Calu3 (cell line): ENCODE results near the gene ASTN2. TPM values are rescaled to one million over a fixed set of nuclear protein-coding genes. Genes with fewer than 3 reads are reported as not detected.

Experiments used
- BruUV-seq: library from RNA; stranded (reverse); fragments of 400-500 nt; replicated peaks from 2 replicates; lab custom pipeline; 2021; lab: Mats Ljungman, UMichigan
- CTCF ChIA-PET: fragments of 300-600 bp; sonication (Branson Sonifier 250); formaldehyde crosslinking; loops from one replicate; lab custom pipeline; 2022; ENCODE audit warnings: antibody characterized with exemption; lab: Charles Lee
- DNase-seq: peaks from one replicate; pipeline ENCODE4 v3.0.0; 2022
- H3K27ac Mint-ChIP-seq: one replicate; pipeline ENCODE4 v1.8.0; 2022; ENCODE audit warnings: mixed read lengths; ENCODE audit not compliant: unreplicated experiment
- H3K27me3 Mint-ChIP-seq: one replicate; pipeline ENCODE4 v1.8.0; 2022; ENCODE audit warnings: mixed read lengths; ENCODE audit not compliant: unreplicated experiment
- H3K36me3 Mint-ChIP-seq: one replicate; pipeline ENCODE4 v1.8.0; 2022; ENCODE audit warnings: mild to moderate bottlenecking, moderate library complexity, mixed read lengths; ENCODE audit not compliant: insufficient read depth, unreplicated experiment
- H3K4me1 Mint-ChIP-seq: one replicate; pipeline ENCODE4 v1.8.0; 2022; ENCODE audit warnings: mild to moderate bottlenecking, low read depth, mixed read lengths; ENCODE audit not compliant: unreplicated experiment
- H3K4me3 Mint-ChIP-seq: one replicate; pipeline ENCODE4 v1.8.0; 2022; ENCODE audit warnings: mild to moderate bottlenecking, low read depth, moderate library complexity, mixed read lengths; ENCODE audit not compliant: unreplicated experiment
- H3K9me3 Mint-ChIP-seq: one replicate; pipeline ENCODE4 v1.8.0; 2022; ENCODE audit warnings: low read depth, mixed read lengths; ENCODE audit not compliant: unreplicated experiment
- CTCF ChIP-seq: fragments of 200-600 bp; IDR thresholded peaks from one replicate; pipeline ENCODE4 v1.8.0; 2022; ENCODE audit warnings: antibody characterized with exemption; ENCODE audit not compliant: unreplicated experiment
- intact Hi-C: fragments of 100-400 bp; cut with micrococcal nuclease; formaldehyde crosslinking; loops from one replicate; pipeline ENCODE4 v1.10.0; 2022; ENCODE audit not compliant: unreplicated experiment
- total RNA-seq: library from RNA; stranded (reverse); gene quantifications from 2 replicates; pipeline ENCODE4 v1.2.3, GENCODE V29; 2022

Gene ASTN2
- total RNA-seq, 1 experiment from 2014 or later: 1.7 TPM

DNA sequence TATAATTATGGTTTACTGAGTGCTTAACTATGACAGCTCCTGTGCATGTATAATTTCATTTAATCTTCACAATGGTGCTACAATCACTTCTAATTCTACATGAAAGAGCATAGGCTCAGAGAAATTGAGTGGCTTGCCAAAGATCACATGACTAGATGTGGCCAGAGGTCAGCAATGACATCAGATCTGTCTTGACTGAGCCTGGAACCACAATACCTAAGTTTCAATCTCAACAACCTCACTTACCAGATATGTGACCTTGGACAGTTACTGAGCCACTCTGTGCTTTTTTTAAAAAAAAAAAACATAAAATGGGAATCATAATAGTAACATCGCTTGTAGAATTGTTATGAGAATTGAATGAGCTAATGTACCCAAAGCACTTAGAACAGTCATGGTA lies 597.1 kb downstream of the ASTN2 start:
- no peak overlapping the region for H3K4me3 Mint-ChIP-seq
- H3K27ac Mint-ChIP-seq: no peak overlapping the region
- no peak for DNase-seq
- H3K36me3 Mint-ChIP-seq: no peaks in the 10 kb centered on the region
- no peaks in the 10 kb centered on the region for H3K27me3 Mint-ChIP-seq
- H3K9me3 Mint-ChIP-seq: no peaks in the 10 kb centered on the region
- no peaks in the 10 kb centered on the region for H3K4me1 Mint-ChIP-seq
- CTCF ChIA-PET: no interaction called here
- no peak for TF ChIP-seq CTCF
- intact Hi-C loops: no loop called here
- no TSS peak for BruUV-seq

DNA sequence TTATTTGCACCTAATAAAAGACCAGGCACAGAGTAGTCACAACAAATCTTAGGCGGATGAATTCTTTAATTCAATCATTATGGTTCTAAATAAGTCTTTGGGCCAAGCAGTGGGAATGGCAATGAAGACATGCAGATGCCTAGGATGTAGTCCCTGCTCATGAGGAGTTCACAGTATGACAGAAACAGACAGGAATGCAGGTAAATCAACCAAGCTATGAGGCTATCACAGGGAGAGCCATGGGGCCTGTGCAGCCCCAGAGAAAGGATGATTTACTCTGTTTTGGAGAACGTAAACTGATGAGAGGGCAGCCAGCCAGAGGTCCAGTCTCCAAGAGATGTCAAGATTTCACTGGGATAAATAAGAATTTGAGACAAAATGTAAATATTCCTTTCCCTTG lies 598.4 kb downstream of the ASTN2 start:
- DNase-seq: no peak
- H3K27me3 Mint-ChIP-seq: no peaks in the 10 kb centered on the region
- no peak overlapping the region for H3K27ac Mint-ChIP-seq
- BruUV-seq: no TSS peak
- no peaks in the 10 kb centered on the region for H3K36me3 Mint-ChIP-seq
- no peaks in the 10 kb centered on the region for H3K4me1 Mint-ChIP-seq
- CTCF ChIA-PET: no interaction called here
- no peak for TF ChIP-seq CTCF
- H3K4me3 Mint-ChIP-seq: no peak overlapping the region
- H3K9me3 Mint-ChIP-seq: no peaks in the 10 kb centered on the region
- intact Hi-C loops: no loop called here

DNA sequence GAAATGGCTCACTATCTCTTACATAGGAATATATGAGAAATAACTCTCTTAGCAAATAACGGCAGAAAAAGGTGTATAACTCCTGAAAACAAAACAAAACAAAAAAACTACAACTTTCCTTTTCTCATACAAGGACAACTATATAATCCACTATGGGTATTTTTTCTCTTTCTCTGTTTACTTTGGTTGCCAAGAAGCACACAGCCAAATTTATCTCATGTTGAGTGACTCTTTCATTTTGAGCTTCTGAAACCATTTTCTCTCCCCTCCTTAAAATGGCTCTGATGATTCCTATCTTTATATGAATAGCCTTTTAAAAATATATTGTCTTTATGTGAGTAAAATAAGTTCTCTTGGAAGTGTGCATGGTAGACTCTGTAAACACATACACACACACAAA lies 599.0 kb downstream of the ASTN2 start:
- no peak overlapping the region for H3K4me3 Mint-ChIP-seq
- CTCF ChIA-PET: no interaction called here
- no peak overlapping the region for H3K27ac Mint-ChIP-seq
- intact Hi-C loops: no loop called here
- no peak for DNase-seq
- no peaks in the 10 kb centered on the region for H3K36me3 Mint-ChIP-seq
- no peaks in the 10 kb centered on the region for H3K9me3 Mint-ChIP-seq
- TF ChIP-seq CTCF: no peak
- H3K4me1 Mint-ChIP-seq: no peaks in the 10 kb centered on the region
- no TSS peak for BruUV-seq
- H3K27me3 Mint-ChIP-seq: no peaks in the 10 kb centered on the region

GRCh38 chr9:116813031-116813300 lies 601.9 kb downstream of the ASTN2 start:
- CTCF ChIA-PET: no interaction called here
- Mint-ChIP-seq H3K27ac (no peak overlapping the region), H3K4me3 (no peak overlapping the region), H3K27me3 (no peaks in the 10 kb centered on the region), H3K4me1 (no peaks in the 10 kb centered on the region), H3K36me3 (no peaks in the 10 kb centered on the region), H3K9me3 (no peaks in the 10 kb centered on the region)
- no peak for DNase-seq
- BruUV-seq: no TSS peak
- intact Hi-C loops: no loop called here
- no peak for TF ChIP-seq CTCF
